Aortic smooth muscle cell (primary cell): ENCODE data around the gene RPRD2. TPM values are rescaled to one million over a fixed set of nuclear protein-coding genes. Genes with fewer than 3 reads are reported as not detected.

Source experiments
- total RNA-seq: library from RNA; depleted of rRNA; stranded (reverse); fragments of >200 nt; gene quantifications from 2 replicates; pipeline ENCODE4 v1.2.3, GENCODE V29; 2014

RPRD2 gene
- total RNA-seq = 6.6 and 8.1 TPM in 2 replicates

GRCh38 chr1:150363426-150364230, at the start of gene RPRD2:
RPRD2 (plus strand) TSS chr1:150364147; CDS start chr1:150364715, 568 bp downstream.

DNA sequence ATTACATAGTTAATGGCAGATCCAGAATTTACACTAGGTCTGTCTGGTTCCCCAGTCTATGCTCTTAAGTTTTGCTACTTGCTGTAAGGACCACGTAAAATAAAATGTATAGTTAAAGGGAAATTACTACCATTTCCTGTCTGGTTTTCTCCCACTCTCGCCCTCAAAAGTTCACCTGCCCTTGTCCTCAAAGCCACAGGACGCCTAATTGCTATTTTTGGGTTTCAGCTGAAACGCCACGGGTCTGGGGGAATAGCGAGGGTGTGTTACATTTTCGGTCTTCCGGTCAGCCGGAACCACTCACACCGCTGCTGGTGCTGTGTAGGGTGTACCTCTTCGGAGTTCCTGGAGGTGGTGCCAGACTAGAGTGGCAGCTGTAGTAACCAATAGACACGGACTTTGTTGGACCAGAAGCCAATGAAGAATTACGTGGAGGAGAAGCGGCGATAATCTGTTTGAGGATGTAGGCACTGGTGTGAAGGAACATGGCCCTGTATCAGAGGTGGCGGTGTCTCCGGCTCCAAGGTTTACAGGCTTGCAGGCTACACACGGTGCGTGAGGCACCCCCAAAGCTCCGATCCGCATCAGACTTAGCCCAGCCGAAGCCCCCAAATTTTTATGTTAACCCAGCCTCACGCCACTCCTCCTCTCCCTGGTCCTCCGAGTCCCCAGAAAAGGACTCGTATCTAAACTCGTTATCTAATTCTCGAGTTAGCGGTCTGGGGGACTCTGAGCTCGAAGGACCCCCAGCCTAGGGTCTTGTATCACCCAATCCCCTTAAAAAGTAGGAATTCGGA, 123.2 kb downstream of the RPRD2 start, which contains the start of gene TARS2:
TARS2 (plus strand) TSS at position 454 of the 797 bp plus-strand sequence; CDS start at position 486, 32 bp downstream.

GRCh38 chr1:150507912-150508864, 144.2 kb downstream of the RPRD2 start, which contains the start of gene ECM1:
ECM1 (plus strand) TSS chr1:150508109; CDS start chr1:150508210, 101 bp downstream.

DNA sequence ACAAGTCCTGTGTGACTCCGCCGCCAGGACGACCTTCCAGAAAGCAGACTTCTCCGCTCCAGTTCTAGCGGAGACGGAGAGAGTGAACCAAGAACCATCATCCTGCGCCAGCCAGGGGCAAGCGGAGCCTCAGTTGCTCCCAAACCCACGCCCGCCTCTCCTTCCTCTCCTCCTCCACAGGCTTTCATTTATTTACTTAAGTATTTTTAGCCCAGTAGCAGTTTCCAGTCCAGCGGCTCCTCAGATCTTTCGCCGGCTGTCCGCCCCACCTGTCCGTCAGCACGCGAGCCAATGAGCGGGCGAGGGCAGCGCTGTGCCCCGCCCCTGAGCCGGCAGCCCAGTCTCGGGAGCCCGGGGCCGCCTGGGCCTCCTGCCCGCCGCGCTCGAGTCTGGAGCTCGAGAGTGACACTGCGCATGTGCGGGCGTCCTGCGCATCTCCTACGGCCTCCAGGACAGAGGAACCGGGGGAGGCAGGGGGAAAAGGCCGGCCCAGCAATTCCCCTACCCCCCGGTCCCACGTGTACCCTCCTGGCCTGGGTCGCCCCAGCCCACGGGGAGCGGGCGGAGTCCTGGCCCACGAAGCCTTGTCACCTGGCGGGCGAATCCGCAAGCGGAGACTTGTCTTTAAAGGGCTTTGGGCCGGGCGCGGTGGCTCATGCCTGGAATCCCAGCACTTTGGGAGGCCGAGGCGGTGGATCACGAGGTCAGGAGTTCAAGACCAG, 151.5 kb downstream of the RPRD2 start, which contains the start of gene FALEC:
FALEC (plus strand) TSS at position 425 of the 722 bp plus-strand sequence.

Other genes starting within 250 kb of the RPRD2 start
- 39.2 and 41.2 TPM in 2 replicates for gene PLEKHO1, start 214.2 kb upstream of the RPRD2 start, total RNA-seq
- 28.8 and 36.5 TPM in 2 replicates for gene ANP32E, start 128.0 kb upstream of the RPRD2 start, total RNA-seq
- not detected in 2 replicates for gene CA14, start 106.4 kb upstream of the RPRD2 start, total RNA-seq
- gene APH1A, start 95.1 kb upstream of the RPRD2 start, total RNA-seq = 88.6 and 93.3 TPM in 2 replicates
- gene C1orf54, start 91.4 kb upstream of the RPRD2 start, total RNA-seq = 81.9 and 86.9 TPM in 2 replicates
- 8.9 and 9.6 TPM in 2 replicates for gene CIART, start 81.6 kb upstream of the RPRD2 start, total RNA-seq
- gene MRPS21, start 70.3 kb upstream of the RPRD2 start, total RNA-seq = 91.0 and 130 TPM in 2 replicates
- 40.6 and 43.3 TPM in 2 replicates for gene PRPF3, start 42.6 kb upstream of the RPRD2 start, total RNA-seq
- gene TARS2, start 123.3 kb downstream of the RPRD2 start, total RNA-seq = 12.2 and 18.4 TPM in 2 replicates
- 16.4 and 22.4 TPM in 2 replicates for gene ECM1, start 144.0 kb downstream of the RPRD2 start, total RNA-seq
- gene FALEC, start 151.6 kb downstream of the RPRD2 start, total RNA-seq = 0.31 TPM in 1 of 2 replicates, not detected in the other
- 6.3 and 10.4 TPM in 2 replicates for gene ADAMTSL4, start 185.3 kb downstream of the RPRD2 start, total RNA-seq
- gene MCL1, start 215.5 kb downstream of the RPRD2 start, total RNA-seq = 265 and 309 TPM in 2 replicates